Measurements from ENCODE around the gene DPH5. TPM values are rescaled to one million over a fixed set of nuclear protein-coding genes. Genes with fewer than 3 reads are reported as not detected.

Gene DPH5
- total RNA-seq, 1 donor from 2014 or later: 14.2 TPM

GRCh38 chr1:100995198-100995988, 30.2 kb downstream of the DPH5 start:
- TF ChIP-seq CTCF (conservative IDR thresholded peaks at IDR 0.05; ENCODE audit: low read depth, low read length): no peak
- H3K4me3 ChIP-seq (ENCODE audit: low read depth, low read length): no peak overlapping the region
- no peak for DNase-seq (ENCODE audit: low read depth)

- H3K4me3 ChIP-seq (ENCODE audit: low read depth, low read length): no peak overlapping the region
- TF ChIP-seq CTCF (conservative IDR thresholded peaks at IDR 0.05; ENCODE audit: low read depth, low read length): no peak
- no peak for DNase-seq (ENCODE audit: low read depth)
Observed at GRCh38 chr1:100989306-100990077, 36.1 kb downstream of the DPH5 start.

GRCh38 chr1:100988121-100988520, 37.5 kb downstream of the DPH5 start:
- no peak overlapping the region for H3K4me3 ChIP-seq (ENCODE audit: low read depth, low read length)
- TF ChIP-seq CTCF (conservative IDR thresholded peaks at IDR 0.05; ENCODE audit: low read depth, low read length): no peak
- DNase-seq (ENCODE audit: low read depth): no peak

- TF ChIP-seq CTCF (conservative IDR thresholded peaks at IDR 0.05; ENCODE audit: low read depth, low read length): no peak
- no peak overlapping the region for H3K4me3 ChIP-seq (ENCODE audit: low read depth, low read length)
- DNase-seq (ENCODE audit: low read depth): no peak
Observed at GRCh38 chr1:100982793-100983192, 42.8 kb downstream of the DPH5 start.

GRCh38 chr1:100979631-100980030, 46.0 kb downstream of the DPH5 start:
- no peak for TF ChIP-seq CTCF (conservative IDR thresholded peaks at IDR 0.05; ENCODE audit: low read depth, low read length)
- H3K4me3 ChIP-seq (ENCODE audit: low read depth, low read length): no peak overlapping the region
- DNase-seq (ENCODE audit: low read depth): no peak

- DNase-seq (ENCODE audit: low read depth): no peak
- no peak for TF ChIP-seq CTCF (conservative IDR thresholded peaks at IDR 0.05; ENCODE audit: low read depth, low read length)
- H3K4me3 ChIP-seq (ENCODE audit: low read depth, low read length): no peak overlapping the region
Observed at GRCh38 chr1:100976936-100977335, 48.6 kb downstream of the DPH5 start.
